Heart left ventricle (tissue), 16 donors: ENCODE results near the gene CCDC107. TPM values are rescaled to one million over a fixed set of nuclear protein-coding genes. Genes with fewer than 3 reads are reported as not detected.

Experiments used
- ATAC-seq, 4 donors: fragments of 200-7000 bp; cut with Tn5 transposase; one replicate each; pipeline ENCODE4 v1.9.1; 2020 to 2022; ENCODE audit warnings: moderate library complexity in 4 of 4, mild to moderate bottlenecking in 3 of 4, moderate number of reproducible peaks in 1 of 4
- DNase-seq, 5 donors: peaks; one replicate each; pipeline ENCODE4 v3.0.0-alpha.2; 2020
- H3K27ac ChIP-seq, 12 donors: fragments of 200-600 bp; sonication (generic) in 4 of 12; one replicate each; pipeline versions ENCODE4 v1.5.0 to v1.8.0; 2016 to 2022; ENCODE audit warnings: mild to moderate bottlenecking in 2 of 12
- H3K27me3 ChIP-seq, 9 donors: fragments of 200-600 bp; sonication (generic) in 2 of 9; one replicate each; pipeline versions ENCODE4 v1.5.1 to v1.8.0; 2016 to 2022; ENCODE audit warnings: mild to moderate bottlenecking in 3 of 9
- H3K36me3 ChIP-seq, 9 donors: fragments of 200-600 bp; sonication (generic) in 2 of 9; one replicate each; pipeline versions ENCODE4 v1.5.0 to v1.8.0; 2018 to 2022; ENCODE audit warnings: mild to moderate bottlenecking in 2 of 9
- H3K4me1 ChIP-seq, 12 donors: fragments of 200-600 bp; sonication (generic) in 4 of 12; one replicate each; pipeline versions ENCODE4 v1.5.0 to v1.8.0; 2016 to 2022; ENCODE audit warnings: mild to moderate bottlenecking in 3 of 12
- H3K4me3 ChIP-seq, 12 donors: fragments of 200-600 bp; sonication (generic) in 4 of 12; one replicate each; pipeline versions ENCODE4 v1.5.0 to v1.8.0; 2017 to 2022; ENCODE audit warnings: mild to moderate bottlenecking in 9 of 12, moderate library complexity in 4 of 12
- H3K9me3 ChIP-seq, 12 donors: fragments of 200-600 bp; sonication (generic) in 4 of 12; one replicate each; pipeline versions ENCODE4 v1.5.0 to v1.8.0; 2016 to 2022; ENCODE audit warnings: mild to moderate bottlenecking in 1 of 12
- POLR2A ChIP-seq, 2 donors: fragments of 450-650 bp; IDR thresholded peaks; one replicate each; pipeline ENCODE4 v1.6.1; 2017; ENCODE audit warnings: antibody characterized with exemption in 2 of 2, mild to moderate bottlenecking in 2 of 2, moderate library complexity in 2 of 2
- WGBS, 4 donors: extraction: QIAGEN DNeasy Blood & Tissue Kit in 2 of 4; methylation state at CpG; one replicate each; pipeline versions ENCODE4 v1.1.5 to v1.1.7; 2013 to 2018; 5-methylcytosine and 5-hydroxymethylcytosine counted together
- intact Hi-C, 10 donors: fragments of 100-400 bp; cut with DNase I; formaldehyde crosslinking; loops; one replicate each; pipeline versions ENCODE4 v1.11.1 to v1.14.2; 2022
- polyA plus RNA-seq, 2 donors: library from polyadenylated mRNA; stranded (reverse); fragments of 200-250 nt; gene quantifications; one replicate each; pipeline ENCODE4 v1.2.3, GENCODE V29; 2013
- total RNA-seq, 9 donors: library from RNA; depleted of rRNA in 2 of 9; stranded (reverse); fragments of >200 nt in 2 of 9; fragmentation: NEBNext Ultra II Directional in 3 of 9; extraction: Animal tissue kit (Norgen Biotek cat#: 25700) in 3 of 9; gene quantifications; one replicate each; pipeline versions ENCODE4 v1.1.0 to v1.2.4, GENCODE V29; 2016 to 2023
- TF ChIP-seq, protein P1 (sequence below), 12 donors: fragments of 200-600 bp; sonication (generic) in 4 of 12; IDR thresholded peaks; one replicate each; pipeline versions ENCODE4 v1.5.0 to v1.8.0; 2018 to 2022; ENCODE audit warnings: antibody characterized with exemption in 12 of 12, mild to moderate bottlenecking in 5 of 12
- donor health status: ischemic (EF 13 %, LVEDD 7.1; RV severe dilation, severe dysfunction).
- donor health status: healthy with polysubstance abuse.
- donor health status: DM: no; HTN: yes; CAD: no.
- donor health status: DM: no; HTN: no; CAD: no.
- donor health status: ischemic (EF 25% LVEDD 6.9; RV normal size, moderate dysfunction).
- donor health status: ischemic (EF 25% LVEDD 5.7; RV mildly dilated, moderate dysfunction).
- donor health status: healthy.
- donor health status: DM: yes; HTN: yes; CAD: no.
- donor health status: ischemic (EF 35%, LVEDD 5.7; RV mildly dilated, moderate dysfunction).
- donor health status: nonischemic (EF 11% LVEDD 7.7; RV severe dilation, severe dysfunction).
- donor health status: DM: yes; HTN: yes; CAD: no.
- donor health status: PGD.
- donor health status: ischemic (EF 29% LVEDD 5.4; RV normal size, mild dysfunction).
- donor health status: nonischemic (EF 23%, LVEDD 6.1; RV moderate dilation, normal function).

CCDC107 gene
- total and polyA plus RNA-seq, 11 donors: 35.5 to 116 (median 46.5) TPM

DNA sequence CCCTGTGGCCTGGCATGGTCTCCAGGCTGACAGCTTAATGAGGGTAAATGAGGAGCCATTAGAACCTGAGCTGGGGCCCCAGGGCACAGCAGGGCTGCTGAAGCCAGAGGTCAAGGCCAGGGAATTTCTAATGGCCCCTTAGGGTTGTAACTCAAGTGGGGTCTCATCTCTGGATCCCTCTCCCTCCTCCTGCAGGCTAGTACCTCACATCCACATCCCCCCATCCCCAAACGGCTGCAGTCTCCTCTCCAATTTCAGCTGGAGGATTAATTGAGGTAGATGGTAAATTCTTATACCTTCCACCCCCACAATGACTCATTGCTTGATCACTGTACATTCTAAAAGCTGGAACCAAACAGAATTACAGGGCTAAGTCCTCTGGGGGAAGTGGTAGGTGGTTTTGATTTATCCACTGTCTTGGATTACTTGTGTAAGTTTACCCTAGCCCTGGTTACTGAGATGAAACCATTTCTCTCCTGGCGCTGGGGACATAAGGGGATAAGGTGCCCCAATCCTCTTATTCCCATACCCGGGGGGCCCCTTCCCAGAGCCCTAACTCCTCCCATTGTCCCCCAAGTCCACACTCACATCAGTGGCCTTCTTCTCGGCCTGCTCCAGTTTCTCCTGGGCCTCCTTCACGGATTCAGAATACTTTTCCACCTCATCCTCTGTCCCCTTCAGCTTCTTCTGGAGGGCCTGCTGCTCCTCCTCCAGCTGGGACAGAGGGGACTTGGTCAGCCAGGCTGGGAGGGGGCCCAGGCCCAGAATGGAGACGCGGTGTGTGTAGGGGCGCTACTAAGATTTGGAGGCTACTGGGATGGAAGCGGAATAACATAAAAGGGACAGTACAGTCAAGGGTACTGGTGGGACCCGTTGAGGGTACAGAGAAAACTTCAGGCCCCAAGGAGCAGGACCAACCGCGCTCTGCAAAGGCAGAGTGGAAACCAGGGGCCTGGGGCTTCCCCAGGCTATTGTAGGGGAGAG lies 30.8 kb downstream of the CCDC107 start:
- no peaks in the 10 kb centered on the region for H3K9me3 ChIP-seq
- 37 to 44% (median 41%) methylated on average over 12 of the region's 12 CpGs for WGBS, 4 donors
- TF ChIP-seq, protein P1, sequence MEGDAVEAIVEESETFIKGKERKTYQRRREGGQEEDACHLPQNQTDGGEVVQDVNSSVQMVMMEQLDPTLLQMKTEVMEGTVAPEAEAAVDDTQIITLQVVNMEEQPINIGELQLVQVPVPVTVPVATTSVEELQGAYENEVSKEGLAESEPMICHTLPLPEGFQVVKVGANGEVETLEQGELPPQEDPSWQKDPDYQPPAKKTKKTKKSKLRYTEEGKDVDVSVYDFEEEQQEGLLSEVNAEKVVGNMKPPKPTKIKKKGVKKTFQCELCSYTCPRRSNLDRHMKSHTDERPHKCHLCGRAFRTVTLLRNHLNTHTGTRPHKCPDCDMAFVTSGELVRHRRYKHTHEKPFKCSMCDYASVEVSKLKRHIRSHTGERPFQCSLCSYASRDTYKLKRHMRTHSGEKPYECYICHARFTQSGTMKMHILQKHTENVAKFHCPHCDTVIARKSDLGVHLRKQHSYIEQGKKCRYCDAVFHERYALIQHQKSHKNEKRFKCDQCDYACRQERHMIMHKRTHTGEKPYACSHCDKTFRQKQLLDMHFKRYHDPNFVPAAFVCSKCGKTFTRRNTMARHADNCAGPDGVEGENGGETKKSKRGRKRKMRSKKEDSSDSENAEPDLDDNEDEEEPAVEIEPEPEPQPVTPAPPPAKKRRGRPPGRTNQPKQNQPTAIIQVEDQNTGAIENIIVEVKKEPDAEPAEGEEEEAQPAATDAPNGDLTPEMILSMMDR (IDR thresholded peaks at IDR 0.05): no peak
- peak overlapping the region; percentile 61 to 93 (median 74) for H3K4me3 ChIP-seq
- no peaks in the 10 kb centered on the region for H3K27me3 ChIP-seq
- intact Hi-C loops: loop anchor here in 4 of 10 donors (2.0 to 5.0 kb wide), 3 partner anchors 30 to 42 kb away; partner anchors contain the start of genes CCDC107 (in 1 of the 4) and RMRP (in 1 of the 4)
- peak overlapping the region; percentile 88 to 98 (median 97) for H3K27ac ChIP-seq
- H3K36me3 ChIP-seq: peaks cover 0 to 27% (median 19%) of the 10 kb centered on the region in 9 donors
- DNase-seq (no peak), ATAC-seq (no peak)
- peaks cover 2 to 54% (median 28%) of the 10 kb centered on the region in 12 donors for H3K4me1 ChIP-seq

DNA sequence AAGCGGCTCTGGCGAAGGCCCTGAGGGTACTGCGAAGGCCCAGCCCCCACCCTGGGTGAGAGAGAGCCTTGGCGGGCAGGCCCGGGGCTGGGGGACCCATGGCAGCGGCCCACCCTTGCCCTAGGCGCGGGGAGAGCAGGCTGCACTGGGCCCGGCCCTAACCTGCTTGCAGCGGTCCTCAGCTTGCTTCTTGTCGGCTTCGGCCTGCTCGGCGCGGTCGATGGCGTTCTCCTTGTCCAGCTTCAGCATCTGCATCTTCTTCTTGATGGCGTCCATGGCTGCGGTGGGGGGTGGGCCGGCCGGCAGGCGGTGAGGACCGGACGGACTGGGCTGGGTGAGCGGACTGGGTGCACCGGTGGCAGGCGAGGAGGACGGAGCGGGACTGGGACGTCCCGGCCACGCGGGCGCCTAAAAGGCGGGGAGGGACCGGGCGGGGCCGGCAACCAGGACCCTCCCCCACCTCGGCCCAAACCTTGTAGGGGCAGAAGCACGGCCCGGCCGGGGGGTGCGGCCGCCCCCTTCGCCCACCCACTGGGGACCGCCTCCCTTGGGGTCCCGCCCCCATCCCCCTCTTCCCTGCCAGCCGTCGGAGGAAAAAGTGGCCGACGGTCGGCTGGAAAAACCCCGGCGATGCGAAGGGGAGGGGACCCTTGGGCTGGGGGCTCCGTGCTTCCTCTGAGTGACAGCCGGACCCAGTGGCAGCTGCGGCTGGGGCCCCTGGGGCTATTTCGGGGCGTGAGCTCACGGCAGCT lies 31.6 kb downstream of the CCDC107 start, which contains the start of gene TPM2:
Gene TPM2 (minus strand): TSS at position 384 of the 752 bp plus-strand sequence. CDS start 108 bp downstream, at position 276.
- 10 to 48% (median 13%) methylated on average over 19 to 61 of the region's 61 CpGs for WGBS, 4 donors
- Histone ChIP-seq H3K4me3 (peak within 1 kb of the TSS; percentile 61 to 93 (median 74)), H3K4me1 (peaks cover 2 to 54% (median 28%) of the 10 kb centered on the region in 12 donors), H3K9me3 (no peaks in the 10 kb centered on the region), H3K27ac (peak within 1 kb of the TSS; percentile 88 to 98 (median 97)), H3K27me3 (no peaks in the 10 kb centered on the region), H3K36me3 (peaks cover 0 to 18% (median 11%) of the 10 kb centered on the region in 9 donors)
- peak; percentile 87 to 91 (median 88) for DNase-seq
- TF ChIP-seq, protein P1 (IDR thresholded peaks at IDR 0.05): no peak
- TF ChIP-seq POLR2A (IDR thresholded peaks at IDR 0.05): peak; percentile 42 to 72
- peak; percentile 68 to 80 (median 74) for ATAC-seq
- intact Hi-C loops: loop anchor here in 8 of 10 donors (1.0 to 10.0 kb wide), 7 partner anchors 31 to 85 kb away; partner anchors contain the start of genes CCDC107 (in 6 of the 8), RMRP (in 6 of the 8) and TESK1 (in 1 of the 8)

DNA sequence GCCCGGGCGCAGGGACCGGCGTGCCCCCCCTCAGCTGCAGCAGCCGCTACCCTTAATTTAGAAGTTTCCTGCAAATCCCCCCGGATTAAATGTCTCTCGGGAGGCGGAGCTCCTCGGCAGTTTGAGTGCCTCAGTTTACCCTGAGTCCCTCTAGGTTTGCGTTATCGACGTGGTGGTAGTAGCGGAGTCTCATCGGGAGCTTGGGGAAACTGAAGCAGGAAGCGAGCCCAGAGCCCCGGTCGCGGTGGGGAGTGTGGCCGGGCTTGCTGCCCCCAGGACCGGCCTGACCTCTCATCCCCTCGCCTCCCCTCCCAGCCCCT lies 32.2 kb downstream of the CCDC107 start:
- Histone ChIP-seq H3K36me3 (peaks cover 0 to 13% (median 5%) of the 10 kb centered on the region in 9 donors), H3K27ac (peak overlapping the region; percentile 88 to 98 (median 97)), H3K4me3 (peak overlapping the region; percentile 61 to 93 (median 74)), H3K9me3 (no peaks in the 10 kb centered on the region), H3K27me3 (no peaks in the 10 kb centered on the region), H3K4me1 (peaks cover 2 to 48% (median 28%) of the 10 kb centered on the region in 12 donors)
- intact Hi-C loops: loop anchor here in 6 of 10 donors (1.0 to 10.0 kb wide), 6 partner anchors 31 to 85 kb away; partner anchors contain the start of genes CCDC107 (in 5 of the 6), RMRP (in 5 of the 6) and TESK1 (in 1 of the 6)
- ATAC-seq (no peak), DNase-seq (no peak)
- 0% methylated on average over 9 to 21 of the region's 21 CpGs for WGBS, 4 donors
- TF ChIP-seq POLR2A (IDR thresholded peaks at IDR 0.05): no peak
- TF ChIP-seq, protein P1 (IDR thresholded peaks at IDR 0.05): no peak
